Activated T-helper 1 cell treated with anti-CD3 and anti-CD28 coated beads, Interleukin-2, amount 50 U/mL, for 16 hours (primary cell): ENCODE measurements around the gene CREBRF.
"Not testable (repeated sequence)": the region's sequence is repeated elsewhere in the genome, so short reads cannot be mapped to it uniquely, and the experiment has no call there.

Experiments used
- DNase-seq, 2 donors: peaks; one replicate each; pipeline ENCODE4 v3.0.0-alpha.2; 2020; ENCODE audit warnings: low read depth in 1 of 2, low spot score in 1 of 2

The CREBRF gene

DNA sequence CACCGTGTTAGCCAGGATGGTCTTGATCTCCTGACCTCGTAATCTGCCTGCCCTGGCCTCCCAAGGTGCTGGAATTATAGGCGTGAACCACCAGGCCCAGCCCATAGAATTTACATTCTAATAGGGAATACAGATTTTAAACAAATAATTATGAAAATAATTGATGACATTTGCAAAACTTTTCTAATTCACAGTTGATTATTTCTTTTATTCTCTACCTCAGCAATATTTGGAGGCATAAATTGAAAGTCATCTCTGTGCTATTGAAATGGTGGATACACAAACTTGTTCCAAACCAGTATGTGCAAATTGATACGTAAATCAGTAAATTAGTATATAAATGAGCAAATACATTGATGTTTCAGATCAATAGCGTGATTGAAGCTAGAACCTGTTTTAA is 96.4 kb downstream of the CREBRF start:
- no peak for DNase-seq

DNA sequence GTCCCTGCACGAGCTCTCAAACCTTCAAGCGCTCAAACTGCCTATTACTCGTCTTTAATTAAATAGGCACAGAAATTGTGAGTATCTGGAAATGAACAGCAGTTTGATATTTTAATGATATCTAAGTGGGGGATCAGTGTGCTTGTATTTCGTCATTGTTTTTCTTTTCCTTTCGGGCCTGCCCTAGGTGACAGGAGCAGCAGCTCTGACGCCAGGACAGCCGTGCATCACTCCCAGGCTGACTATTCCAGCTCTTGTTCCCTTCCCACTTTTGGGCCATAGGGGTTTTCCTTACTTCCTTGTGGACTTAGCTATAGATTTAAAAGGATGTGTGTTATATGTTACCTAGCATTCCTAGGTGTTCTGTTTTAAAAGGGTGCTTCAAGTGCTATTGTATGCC is 97.7 kb downstream of the CREBRF start:
- no peak for DNase-seq

DNA sequence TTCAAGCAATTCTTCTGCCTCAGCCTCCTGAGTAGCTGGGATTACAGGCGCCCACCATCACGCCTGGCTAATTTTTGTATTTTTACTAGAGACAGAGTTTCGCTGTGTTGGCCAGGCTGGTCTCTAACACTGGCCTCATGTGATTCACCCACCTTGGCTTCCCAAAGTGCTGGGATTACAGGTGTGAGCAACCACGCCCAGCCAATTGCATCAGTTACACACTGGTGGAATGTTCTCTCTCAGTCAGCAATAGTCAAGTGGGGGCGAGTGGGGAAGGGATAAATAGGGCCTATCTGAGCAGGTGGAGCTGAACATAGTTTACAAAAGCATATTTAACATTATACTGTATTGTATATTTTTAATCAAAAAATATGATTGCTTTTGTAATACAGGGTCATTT is 98.5 kb downstream of the CREBRF start:
- DNase-seq, result not testable (repeated sequence)

DNA sequence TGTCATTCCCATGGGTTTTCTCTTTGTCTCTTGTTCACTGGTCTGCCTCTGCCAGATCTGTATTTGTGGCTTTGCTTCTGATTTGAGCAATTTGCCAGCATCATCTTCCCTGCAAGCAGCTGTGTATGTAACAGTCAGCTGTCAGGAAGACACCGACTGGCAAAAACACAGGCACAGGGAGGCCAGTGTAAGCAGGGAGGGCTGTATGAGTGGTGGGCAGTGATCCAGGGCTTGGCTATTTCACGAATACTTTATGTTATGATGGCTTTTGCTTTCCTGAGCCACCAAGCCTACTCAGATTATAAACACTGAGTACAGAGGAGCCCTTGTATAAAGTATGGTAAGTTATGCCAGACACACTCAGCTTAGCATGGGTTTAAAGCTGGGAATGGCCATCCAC is 99.8 kb downstream of the CREBRF start:
- DNase-seq, result no peak

DNA sequence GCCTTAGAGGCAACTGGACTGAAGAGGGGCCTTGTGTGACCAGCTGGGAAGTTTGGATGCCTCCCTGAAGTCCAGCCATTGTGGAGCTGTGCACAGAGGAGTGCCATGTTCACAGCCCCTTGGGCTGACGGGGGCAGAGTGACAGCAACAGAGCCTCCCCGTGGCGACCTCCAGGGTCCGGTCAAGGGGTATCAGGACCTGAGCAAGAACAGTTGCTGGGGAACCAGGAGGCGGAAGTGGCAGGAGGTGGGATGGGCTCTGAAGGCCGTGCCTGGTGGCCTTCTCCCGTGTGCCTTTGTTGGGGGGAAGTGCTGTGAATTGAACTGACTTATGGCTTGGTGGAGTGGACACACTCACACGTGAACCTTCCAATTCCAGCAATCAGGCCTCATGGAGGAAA is 102.2 kb downstream of the CREBRF start:
- no peak for DNase-seq

DNA sequence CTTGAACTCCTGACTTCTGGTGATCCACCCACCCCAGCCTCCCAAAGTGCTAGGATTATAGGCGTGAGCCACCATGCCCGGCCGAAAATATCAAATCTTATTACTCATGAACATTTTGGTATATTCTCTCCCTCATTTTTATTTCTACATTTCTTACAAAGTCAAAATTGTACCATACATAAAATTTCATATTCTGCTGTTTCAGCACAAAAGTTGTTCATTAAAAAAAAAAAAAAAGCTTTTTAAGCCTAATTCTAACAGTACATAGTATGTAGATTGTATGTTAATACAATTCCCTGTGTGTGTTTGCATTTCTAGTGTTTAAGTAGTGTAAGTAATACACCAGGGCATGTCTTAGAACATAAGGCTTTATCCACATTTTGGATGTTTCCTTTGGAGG is 103.1 kb downstream of the CREBRF start:
- no peak for DNase-seq

DNA sequence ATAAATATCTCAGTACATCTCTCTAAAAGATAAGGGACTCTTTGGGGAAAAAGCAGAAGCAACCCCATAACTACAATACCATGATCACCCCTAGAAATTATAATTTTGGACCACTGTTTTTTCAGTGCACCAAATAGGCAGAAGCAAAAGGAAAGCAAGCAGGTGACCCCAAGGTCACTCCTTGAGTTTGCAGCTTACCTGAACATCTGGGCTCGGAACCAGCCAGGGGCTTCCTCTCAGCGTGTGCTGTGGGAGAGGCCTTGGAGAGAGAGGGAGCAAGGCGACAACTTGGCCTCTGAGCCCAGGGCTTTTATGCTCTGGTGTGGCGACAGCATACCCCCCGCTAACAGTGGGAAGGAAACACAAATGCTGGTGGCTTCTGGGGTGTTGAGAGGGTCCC is 105.0 kb downstream of the CREBRF start:
- no peak for DNase-seq

DNA sequence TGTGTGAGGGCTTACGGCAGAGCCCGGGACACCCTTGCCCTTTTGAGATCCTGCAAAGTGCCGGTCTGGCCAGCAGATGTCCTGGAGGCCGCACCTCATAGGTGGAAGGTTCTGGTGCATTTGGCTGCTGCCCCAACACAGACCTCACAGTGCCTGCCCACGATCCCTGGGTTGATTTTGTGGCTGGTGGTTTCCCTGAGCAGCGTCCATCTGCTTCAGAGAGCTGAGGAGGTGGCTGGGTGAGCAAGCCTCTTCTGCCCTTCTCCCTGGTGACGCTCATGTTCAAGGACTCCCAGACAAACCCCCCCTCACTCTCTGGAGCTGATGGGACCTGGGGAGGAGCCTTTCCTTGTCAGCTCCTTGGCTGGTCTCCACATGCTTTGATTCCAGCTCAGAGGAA is 107.1 kb downstream of the CREBRF start:
- no peak for DNase-seq

DNA sequence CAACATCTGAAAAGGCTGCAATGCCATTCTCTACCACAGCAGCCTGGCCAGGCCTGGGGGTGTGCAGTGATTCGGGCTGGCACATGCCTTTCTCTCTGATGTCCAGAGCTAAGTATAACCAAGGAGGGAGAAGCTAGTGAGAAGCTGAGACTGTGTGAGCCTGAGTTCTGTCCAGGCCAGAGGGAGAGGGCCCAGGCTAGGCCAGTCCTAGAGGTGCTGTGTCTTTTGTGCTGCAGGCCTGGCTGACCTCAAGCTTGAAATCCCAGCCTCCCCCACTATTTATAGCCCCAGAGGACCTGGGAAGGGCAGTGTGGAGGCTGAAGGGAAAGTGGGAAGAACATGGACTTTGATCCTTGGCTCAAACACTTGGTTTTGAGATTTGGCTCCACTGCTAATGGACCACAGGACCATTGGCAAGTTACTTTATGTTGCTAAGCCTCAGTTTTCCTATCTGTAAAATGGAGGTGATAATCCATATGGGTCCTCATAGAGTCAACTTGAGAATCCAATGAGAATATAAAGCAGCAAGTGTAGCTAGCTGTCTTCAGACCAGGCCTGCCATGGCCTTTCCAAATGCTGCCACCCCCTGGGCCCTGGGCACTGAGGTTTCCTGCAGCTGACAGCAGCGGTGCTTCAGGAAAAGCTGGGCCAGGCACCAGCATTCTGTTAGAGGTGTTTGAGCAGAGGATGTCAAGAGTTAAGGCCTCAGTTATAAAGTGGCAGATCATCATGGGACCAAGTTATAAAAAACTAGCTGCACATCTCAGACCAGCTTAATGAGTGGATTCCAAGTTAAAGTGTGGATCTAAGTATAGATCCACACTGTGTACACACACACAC is 109.2 kb downstream of the CREBRF start:
- no peak for DNase-seq

DNA sequence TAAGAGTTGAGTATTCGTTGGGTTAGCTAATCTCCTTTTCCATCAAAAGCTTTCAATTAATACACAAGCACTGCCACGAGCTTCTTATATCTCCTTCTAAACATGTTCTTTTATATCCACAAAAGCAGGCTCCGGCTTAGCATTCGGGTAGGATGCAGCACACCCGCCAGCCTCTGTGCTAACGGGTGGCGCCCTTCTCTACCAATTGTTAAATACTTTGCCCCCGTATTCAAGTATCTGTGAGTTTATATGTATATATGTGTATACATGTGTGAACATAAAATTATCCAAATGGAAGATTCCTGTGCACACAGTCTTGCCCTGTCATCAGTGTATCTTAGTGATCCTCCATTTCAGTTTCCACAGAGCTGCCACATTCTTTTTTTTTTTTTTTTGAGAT is 116.0 kb downstream of the CREBRF start:
- no peak for DNase-seq

DNA sequence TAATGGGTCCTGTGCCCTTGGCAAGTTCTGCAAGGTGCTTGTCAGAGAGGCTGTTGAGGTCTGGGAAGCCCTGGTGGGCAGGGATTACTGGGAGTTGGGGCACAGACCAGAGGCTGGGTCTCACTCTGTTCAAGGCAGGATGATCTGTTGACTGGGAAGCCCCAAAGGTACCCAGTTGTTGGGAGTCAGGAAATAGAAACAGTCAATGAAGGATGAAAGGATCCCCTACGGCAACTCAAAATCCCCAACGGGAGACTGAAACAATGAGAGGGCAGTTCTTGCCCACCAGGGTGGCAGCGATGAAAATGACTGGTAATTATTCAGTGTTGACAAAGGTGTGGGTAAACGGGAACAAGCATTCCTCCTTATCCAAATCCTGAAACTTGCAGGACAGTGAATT is 119.4 kb downstream of the CREBRF start:
- no peak for DNase-seq

DNA sequence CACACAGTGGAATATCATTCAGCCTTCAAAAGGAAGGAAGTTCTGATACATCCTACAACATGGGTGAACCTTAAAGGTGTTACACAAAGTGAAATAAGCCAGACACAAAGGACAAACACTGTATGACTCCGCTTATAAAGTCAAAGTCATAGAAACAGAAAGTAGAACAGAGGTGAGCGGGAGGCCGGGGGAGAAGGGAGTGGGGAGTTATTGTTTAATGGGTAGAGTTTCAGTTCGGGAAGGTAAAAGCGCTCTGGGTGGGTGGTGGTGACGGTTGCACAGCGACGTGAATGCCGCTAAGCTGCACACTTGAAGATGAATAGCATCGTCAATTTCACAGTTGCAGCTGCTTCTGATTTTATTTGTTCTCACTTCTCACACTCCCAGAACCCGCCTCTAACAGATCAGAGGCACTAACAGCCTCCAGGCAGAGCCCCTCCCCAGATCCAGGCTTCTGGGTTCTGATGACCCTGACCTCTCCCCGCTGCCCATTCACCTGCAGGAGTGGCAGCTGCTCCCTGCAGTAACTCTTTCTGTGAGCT is 122.3 kb downstream of the CREBRF start:
- DNase-seq, result no peak

DNA sequence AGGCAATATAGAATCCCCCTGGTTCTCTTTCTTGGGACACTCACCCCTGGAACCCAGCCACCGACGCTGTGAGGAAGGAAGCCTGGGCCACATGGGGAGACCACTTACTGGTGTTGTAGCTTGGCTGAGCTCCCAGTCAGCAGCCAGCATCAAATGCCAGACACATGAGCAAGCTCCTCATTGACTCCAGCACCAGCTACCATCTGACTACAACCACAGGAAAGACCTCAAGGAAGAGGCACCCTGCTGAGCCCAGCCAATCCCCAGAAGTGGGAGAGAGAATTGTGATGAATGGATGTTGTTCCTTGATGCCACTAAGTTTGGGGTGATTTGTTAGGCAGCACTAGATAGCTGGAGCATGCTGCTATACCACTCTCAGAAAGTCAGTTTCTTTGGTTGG is 124.2 kb downstream of the CREBRF start:
- no peak for DNase-seq

DNA sequence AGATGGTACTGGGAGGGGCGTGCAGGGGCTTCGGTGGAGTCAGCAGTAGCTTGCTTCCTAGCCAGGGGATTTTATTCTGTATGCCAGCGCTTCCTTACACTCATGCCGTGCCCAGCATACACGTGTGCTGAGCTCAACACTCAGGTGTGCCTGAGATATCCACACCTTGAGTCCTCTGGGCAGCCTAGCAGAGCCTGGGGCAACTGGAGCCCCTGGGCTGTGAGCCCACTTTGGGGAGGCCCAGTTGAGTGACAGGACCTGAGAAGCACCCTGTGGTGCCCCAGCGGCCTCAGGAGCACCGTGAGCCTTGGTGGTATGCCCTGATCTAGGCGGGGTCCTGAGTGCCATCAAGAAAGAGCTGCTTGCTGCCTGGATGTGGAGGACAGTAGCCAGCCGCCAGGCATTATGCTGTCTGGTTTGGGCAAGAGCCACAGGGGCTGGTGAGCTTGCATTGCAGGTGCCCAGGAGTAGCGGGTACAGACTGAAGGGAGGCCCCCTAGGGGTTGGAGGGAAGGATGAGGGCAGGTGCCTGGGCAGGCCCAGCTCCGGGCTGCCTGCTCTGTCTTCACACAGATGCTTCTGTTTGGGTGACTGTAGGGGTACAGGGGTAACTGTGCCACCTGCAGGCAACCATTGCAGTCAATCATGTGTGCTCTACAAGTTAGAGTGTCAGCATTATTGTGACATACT is 131.0 kb downstream of the CREBRF start:
- DNase-seq, result no peak

DNA sequence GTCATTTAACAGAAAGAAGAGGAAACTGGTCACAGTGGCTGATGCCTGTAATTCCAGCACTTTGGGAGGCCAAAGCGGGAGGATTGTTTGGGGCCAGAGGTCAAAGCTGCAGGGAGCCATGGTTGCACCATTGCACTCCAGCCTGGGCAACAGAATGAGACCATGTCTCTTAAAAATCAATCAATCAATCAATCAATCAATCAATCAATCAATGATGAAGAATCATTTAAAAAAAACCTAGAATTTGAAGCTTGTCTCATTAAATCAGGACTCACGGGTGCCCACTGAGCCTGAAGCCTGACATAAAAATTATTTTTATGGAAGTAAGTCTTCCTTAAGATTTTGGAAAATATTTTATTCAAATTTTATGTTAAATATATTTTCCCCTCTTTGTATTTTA is 132.1 kb downstream of the CREBRF start:
- DNase-seq, result no peak
